Testis (tissue), 3 donors: Measurements from ENCODE around the gene KIF26B. TPM values are rescaled to one million over a fixed set of nuclear protein-coding genes. Genes with fewer than 3 reads are reported as not detected.

Source experiments
- DNase-seq: peaks from one replicate; pipeline ENCODE4 v3.0.0-alpha.2; 2019
- H3K27ac ChIP-seq, 2 donors: fragments of 200-600 bp; sonication (generic); one replicate each; pipeline ENCODE4 v1.5.1; 2019
- H3K27me3 ChIP-seq: fragments of 200-600 bp; sonication (generic); one replicate; pipeline ENCODE4 v1.5.1; 2019
- H3K36me3 ChIP-seq: fragments of 200-600 bp; sonication (generic); one replicate; pipeline ENCODE4 v1.5.1; 2017; ENCODE audit warnings: low read depth; ENCODE audit errors: missing control alignments
- H3K4me1 ChIP-seq: fragments of 200-600 bp; sonication (generic); one replicate; pipeline ENCODE4 v1.5.1; 2019
- H3K4me3 ChIP-seq, 2 donors: fragments of 200-600 bp; sonication (generic); one replicate each; pipeline ENCODE4 v1.5.1; 2017 to 2019
- H3K9me3 ChIP-seq: fragments of 200-600 bp; sonication (generic); one replicate; pipeline ENCODE4 v1.5.1; 2017
- CTCF ChIP-seq, 3 experiments: fragments of 450-650 bp in 2 of 3; fragments of 200-600 bp in 1 of 3; sonication (generic) in 1 of 3; IDR thresholded peaks; one replicate each; pipeline ENCODE4 v1.5.1; 2016 to 2019; ENCODE audit warnings: antibody characterized with exemption in 3 of 3, mild to moderate bottlenecking in 2 of 3, moderate library complexity in 1 of 3
- POLR2A ChIP-seq: fragments of 450-650 bp; IDR thresholded peaks from one replicate; pipeline ENCODE4 v1.6.1; 2017; ENCODE audit warnings: antibody characterized with exemption, mild to moderate bottlenecking, moderate library complexity
- WGBS, 2 donors: methylation state at CpG; one replicate each; pipeline ENCODE4 v1.1.5; 2018; 5-methylcytosine and 5-hydroxymethylcytosine counted together
- intact Hi-C: fragments of 100-400 bp; cut with DNase I; formaldehyde crosslinking; loops from one replicate; pipeline ENCODE4 v1.15.1; 2023; ENCODE audit warnings: low total_unique reads
- polyA plus RNA-seq: library from polyadenylated mRNA; stranded (reverse); fragments of 350-450 nt; fragmentation: Illumina TruSeq; extraction: RNeasy Lipid Tissue Mini Kit (QIAGEN cat#74804); gene quantifications from one replicate; pipeline ENCODE4 v1.2.3, GENCODE V29; 2014; ENCODE audit warnings: low read depth, low replicate concordance; ENCODE audit not compliant: insufficient read depth
- total RNA-seq, 2 donors: library from RNA; depleted of rRNA; stranded (reverse); fragments of >200 nt; gene quantifications; one replicate each; pipeline ENCODE4 v1.2.3, GENCODE V29; 2016

Gene KIF26B
- total and polyA plus RNA-seq, 3 donors from 2014 or later = 3.0 to 4.8 (median 3.1) TPM

DNA sequence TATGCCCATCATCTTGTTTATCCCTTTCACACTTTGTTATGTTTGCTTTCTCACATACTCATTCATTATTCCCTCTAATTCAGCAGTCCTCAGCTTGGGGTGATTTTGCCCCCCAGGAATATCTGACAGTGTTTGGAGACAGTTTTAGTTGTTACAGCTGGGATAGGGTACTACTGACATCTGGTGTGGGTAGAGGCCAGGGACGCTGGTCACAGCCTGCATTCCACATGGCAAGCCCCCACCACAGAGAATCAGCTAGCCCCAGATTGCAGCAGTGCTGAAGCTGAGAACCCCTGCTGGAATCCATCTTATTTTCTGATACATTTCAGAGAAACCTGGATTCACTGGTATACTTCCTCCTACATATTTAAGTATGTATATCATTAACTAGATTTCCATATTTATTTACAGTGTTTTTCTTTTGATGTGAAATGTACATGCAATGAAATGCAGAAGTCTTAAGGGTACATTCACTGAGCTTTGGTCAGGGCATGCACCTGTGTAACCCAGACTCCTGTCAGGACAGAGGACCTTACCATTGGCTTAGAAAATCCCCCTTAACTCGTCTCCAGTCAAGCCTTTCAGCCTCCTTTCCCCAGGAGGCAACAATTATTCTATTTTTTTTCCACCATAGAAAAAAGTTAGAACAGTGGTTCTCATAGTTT, 68.3 kb downstream of the KIF26B start:
- H3K4me1 ChIP-seq = no peaks in the 10 kb centered on the region
- no peak overlapping the region for H3K4me3 ChIP-seq
- no peaks in the 10 kb centered on the region for H3K27me3 ChIP-seq
- H3K27ac ChIP-seq = no peak overlapping the region
- intact Hi-C loops = no loop called here
- no peaks in the 10 kb centered on the region for H3K36me3 ChIP-seq
- WGBS, 2 donors = 61 to 62% methylated on average over 2 of the region's 2 CpGs
- DNase-seq = no peak
- TF ChIP-seq POLR2A (no peak), CTCF (IDR thresholded peaks at IDR 0.05) (no peak)
- no peaks in the 10 kb centered on the region for H3K9me3 ChIP-seq

DNA sequence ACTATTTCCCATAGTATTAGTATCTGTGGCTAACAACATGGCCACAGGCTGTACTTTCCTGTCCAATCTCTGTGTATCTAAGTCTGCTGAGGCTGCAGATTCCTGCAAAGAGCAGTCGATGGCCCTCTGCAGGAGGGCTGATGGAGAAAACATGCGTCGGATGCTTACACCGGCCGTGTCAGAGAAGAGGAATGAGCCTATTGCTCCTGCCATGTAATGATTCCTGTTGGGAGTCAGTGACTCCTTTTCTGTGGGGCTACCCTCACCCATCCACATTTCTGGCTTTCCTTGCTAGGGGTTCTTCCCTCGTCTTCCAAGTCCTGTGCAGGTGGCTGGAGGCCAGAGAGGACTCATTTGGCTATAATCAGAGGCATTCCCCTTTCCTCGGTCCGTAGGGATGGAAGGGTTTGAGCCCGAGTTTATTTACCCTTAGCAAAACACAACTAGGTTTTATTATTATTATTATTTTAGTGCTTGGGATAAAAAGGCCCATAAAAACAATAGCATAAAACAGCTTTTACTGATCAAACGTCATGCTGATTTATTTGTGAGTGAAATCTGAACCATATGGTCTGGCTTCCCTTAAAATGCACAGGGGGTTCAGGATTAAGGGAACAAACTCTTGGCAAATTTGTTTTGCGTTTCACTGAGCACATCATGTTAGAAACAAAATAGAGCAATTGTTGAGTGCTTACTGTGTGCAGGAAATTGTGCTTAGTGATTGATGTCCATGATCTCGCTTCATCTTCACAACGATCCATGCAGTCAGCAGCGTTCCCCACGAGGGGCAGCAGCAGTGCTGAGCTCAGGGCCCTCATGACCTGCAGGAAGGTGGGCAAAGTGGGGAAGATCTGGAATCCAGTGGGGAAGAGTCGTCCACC, 70.8 kb downstream of the KIF26B start:
- Histone ChIP-seq H3K9me3 (no peaks in the 10 kb centered on the region), H3K27me3 (no peaks in the 10 kb centered on the region), H3K4me1 (no peaks in the 10 kb centered on the region), H3K4me3 (no peak overlapping the region), H3K36me3 (no peaks in the 10 kb centered on the region), H3K27ac (no peak overlapping the region)
- DNase-seq = no peak
- intact Hi-C loops = no loop called here
- TF ChIP-seq CTCF (IDR thresholded peaks at IDR 0.05) (no peak), POLR2A (no peak)
- 62 to 66% methylated on average over 16 of the region's 16 CpGs for WGBS, 2 donors

DNA sequence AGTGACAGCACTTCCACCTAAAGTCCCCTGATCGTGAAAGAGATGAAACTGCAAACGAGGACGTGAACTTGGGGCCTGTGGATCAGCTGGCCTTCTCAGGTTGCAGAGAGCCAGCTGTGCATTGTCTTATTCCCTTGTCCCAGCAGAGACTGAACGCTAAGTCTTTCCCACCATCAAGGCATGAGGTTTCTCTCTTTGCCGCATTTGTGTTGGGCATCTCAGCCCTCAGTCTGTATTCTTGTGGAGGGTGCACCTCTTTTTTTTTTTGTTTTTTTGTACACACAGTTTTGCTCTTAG, 71.4 kb downstream of the KIF26B start:
- H3K27ac ChIP-seq = no peak overlapping the region
- no peak for DNase-seq
- H3K36me3 ChIP-seq = no peaks in the 10 kb centered on the region
- no peaks in the 10 kb centered on the region for H3K27me3 ChIP-seq
- WGBS, 2 donors = 75 to 82% methylated on average over 5 of the region's 5 CpGs
- intact Hi-C loops = no loop called here
- no peaks in the 10 kb centered on the region for H3K9me3 ChIP-seq
- no peak overlapping the region for H3K4me3 ChIP-seq
- TF ChIP-seq CTCF (IDR thresholded peaks at IDR 0.05) = no peak
- no peak for TF ChIP-seq POLR2A
- no peaks in the 10 kb centered on the region for H3K4me1 ChIP-seq

GRCh38 chr1:245229051-245229450, 74.3 kb downstream of the KIF26B start:
- Histone ChIP-seq H3K27ac (no peak overlapping the region), H3K4me3 (no peak overlapping the region), H3K36me3 (no peaks in the 10 kb centered on the region), H3K4me1 (no peaks in the 10 kb centered on the region), H3K27me3 (no peaks in the 10 kb centered on the region), H3K9me3 (no peaks in the 10 kb centered on the region)
- 95 to 97% methylated on average over 8 of the region's 8 CpGs for WGBS, 2 donors
- DNase-seq = no peak
- TF ChIP-seq CTCF (IDR thresholded peaks at IDR 0.05) (no peak), POLR2A (no peak)
- intact Hi-C loops = no loop called here
